ENCODE data around the gene IGSF23. TPM values are rescaled to one million over a fixed set of nuclear protein-coding genes. Genes with fewer than 3 reads are reported as not detected.
A peak's percentile ranks its signal among the peaks of the same experiment; 100 is the strongest.

The IGSF23 gene
- total and polyA plus RNA-seq, 2 of the 13 experiments (the other 11 are each of a cell fraction or from before 2014, with no cell fraction given) = 2.3 to 8.8 TPM

DNA sequence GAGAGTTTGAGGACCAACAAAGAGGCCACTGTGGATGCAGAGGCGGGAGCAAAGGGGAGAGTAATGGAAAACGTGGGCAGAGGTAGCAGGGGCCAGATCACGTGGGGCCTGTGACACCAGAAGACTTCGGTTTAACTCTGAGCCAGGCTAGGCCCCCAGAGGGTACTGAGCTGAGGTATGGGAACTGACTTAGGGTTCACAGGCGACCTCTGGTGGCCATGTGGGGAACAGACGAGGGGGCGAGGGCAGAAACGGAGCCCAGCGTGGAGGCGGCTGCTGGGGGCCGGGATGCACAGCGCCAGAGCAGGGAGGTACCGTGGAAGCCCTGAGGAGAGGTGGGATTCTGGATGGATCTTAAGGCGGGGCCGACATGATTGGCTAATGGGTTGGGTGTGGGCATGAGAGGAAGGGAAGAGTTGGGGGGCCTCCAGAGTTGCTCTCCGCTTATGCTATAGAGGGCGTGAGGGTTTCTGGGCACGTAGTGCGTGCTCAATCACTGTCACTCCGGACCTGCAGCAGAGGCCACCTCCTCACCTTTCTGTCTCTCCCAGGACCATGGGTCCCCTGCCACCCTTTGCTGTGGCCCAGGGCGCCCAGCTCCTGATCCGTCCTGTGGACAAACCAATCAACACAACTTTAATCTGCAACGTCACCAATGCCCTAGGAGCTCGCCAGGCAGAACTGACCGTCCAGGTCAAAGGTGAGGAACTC lies 44.0 kb downstream of the IGSF23 start (continued):
- TF ChIP-seq, protein P1, sequence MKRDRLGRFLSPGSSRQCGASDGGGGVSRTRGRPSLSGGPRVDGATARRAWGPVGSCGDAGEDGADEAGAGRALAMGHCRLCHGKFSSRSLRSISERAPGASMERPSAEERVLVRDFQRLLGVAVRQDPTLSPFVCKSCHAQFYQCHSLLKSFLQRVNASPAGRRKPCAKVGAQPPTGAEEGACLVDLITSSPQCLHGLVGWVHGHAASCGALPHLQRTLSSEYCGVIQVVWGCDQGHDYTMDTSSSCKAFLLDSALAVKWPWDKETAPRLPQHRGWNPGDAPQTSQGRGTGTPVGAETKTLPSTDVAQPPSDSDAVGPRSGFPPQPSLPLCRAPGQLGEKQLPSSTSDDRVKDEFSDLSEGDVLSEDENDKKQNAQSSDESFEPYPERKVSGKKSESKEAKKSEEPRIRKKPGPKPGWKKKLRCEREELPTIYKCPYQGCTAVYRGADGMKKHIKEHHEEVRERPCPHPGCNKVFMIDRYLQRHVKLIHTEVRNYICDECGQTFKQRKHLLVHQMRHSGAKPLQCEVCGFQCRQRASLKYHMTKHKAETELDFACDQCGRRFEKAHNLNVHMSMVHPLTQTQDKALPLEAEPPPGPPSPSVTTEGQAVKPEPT (CRISPR knock-in tag; IDR thresholded peaks at IDR 0.05; ENCODE audit: low read depth) = no peak
- TF ChIP-seq HOXD1 (CRISPR knock-in tag; IDR thresholded peaks at IDR 0.05) (0 out of 2 replicates have a peak, but pooled peaks have one; percentile 21), TAF1 (CRISPR knock-in tag; IDR thresholded peaks at IDR 0.05) (no peak), MTA1 (CRISPR knock-in tag; IDR thresholded peaks at IDR 0.05; ENCODE audit: borderline replicate concordance) (no peak), TSC22D2 (CRISPR knock-in tag; IDR thresholded peaks at IDR 0.05; ENCODE audit: borderline replicate concordance) (no peak), HMG20A (CRISPR knock-in tag; IDR thresholded peaks at IDR 0.05; ENCODE audit: borderline replicate concordance) (no peak), POLR2A (IDR thresholded peaks at IDR 0.05; ENCODE audit: insufficient read depth in 1 of 2, low read depth in 2 of 2, low read length in 2 of 2) (peak; percentile 16 to 32; a peak in 1 of 4 replicates), SALL2 (CRISPR knock-in tag; IDR thresholded peaks at IDR 0.05) (0 out of 2 replicates have a peak, but pooled peaks have one; percentile 36), ZBTB7A (CRISPR knock-in tag; IDR thresholded peaks at IDR 0.05) (no peak), ZNF136 (CRISPR knock-in tag; IDR thresholded peaks at IDR 0.05; ENCODE audit: low read depth) (no peak), ZNF546 (CRISPR knock-in tag; conservative IDR thresholded peaks at IDR 0.05) (no peak), SRF (IDR thresholded peaks at IDR 0.05; ENCODE audit: low read depth, low read length) (no peak), STAG1 (CRISPR knock-in tag; IDR thresholded peaks at IDR 0.05) (peak; percentile 88), RAD51 (IDR thresholded peaks at IDR 0.05; ENCODE audit: borderline replicate concordance) (no peak), ZNF766 (CRISPR knock-in tag; IDR thresholded peaks at IDR 0.05; ENCODE audit: borderline replicate concordance) (no peak), FOSL2 (CRISPR knock-in tag; IDR thresholded peaks at IDR 0.05) (peak; percentile 26; the same call in 1 of the 2 replicates), SNRNP70 (IDR thresholded peaks at IDR 0.05; ENCODE audit: low read depth, low read length) (no peak)
- TF ChIP-seq, protein P2, sequence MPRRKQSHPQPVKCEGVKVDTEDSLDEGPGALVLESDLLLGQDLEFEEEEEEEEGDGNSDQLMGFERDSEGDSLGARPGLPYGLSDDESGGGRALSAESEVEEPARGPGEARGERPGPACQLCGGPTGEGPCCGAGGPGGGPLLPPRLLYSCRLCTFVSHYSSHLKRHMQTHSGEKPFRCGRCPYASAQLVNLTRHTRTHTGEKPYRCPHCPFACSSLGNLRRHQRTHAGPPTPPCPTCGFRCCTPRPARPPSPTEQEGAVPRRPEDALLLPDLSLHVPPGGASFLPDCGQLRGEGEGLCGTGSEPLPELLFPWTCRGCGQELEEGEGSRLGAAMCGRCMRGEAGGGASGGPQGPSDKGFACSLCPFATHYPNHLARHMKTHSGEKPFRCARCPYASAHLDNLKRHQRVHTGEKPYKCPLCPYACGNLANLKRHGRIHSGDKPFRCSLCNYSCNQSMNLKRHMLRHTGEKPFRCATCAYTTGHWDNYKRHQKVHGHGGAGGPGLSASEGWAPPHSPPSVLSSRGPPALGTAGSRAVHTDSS (CRISPR knock-in tag; conservative IDR thresholded peaks at IDR 0.05) = no peak
- TF ChIP-seq, protein P3, sequence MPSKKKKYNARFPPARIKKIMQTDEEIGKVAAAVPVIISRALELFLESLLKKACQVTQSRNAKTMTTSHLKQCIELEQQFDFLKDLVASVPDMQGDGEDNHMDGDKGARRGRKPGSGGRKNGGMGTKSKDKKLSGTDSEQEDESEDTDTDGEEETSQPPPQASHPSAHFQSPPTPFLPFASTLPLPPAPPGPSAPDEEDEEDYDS (CRISPR knock-in tag; IDR thresholded peaks at IDR 0.05) = no peak
- TF ChIP-seq, protein P4, sequence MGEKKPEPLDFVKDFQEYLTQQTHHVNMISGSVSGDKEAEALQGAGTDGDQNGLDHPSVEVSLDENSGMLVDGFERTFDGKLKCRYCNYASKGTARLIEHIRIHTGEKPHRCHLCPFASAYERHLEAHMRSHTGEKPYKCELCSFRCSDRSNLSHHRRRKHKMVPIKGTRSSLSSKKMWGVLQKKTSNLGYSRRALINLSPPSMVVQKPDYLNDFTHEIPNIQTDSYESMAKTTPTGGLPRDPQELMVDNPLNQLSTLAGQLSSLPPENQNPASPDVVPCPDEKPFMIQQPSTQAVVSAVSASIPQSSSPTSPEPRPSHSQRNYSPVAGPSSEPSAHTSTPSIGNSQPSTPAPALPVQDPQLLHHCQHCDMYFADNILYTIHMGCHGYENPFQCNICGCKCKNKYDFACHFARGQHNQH (CRISPR knock-in tag; IDR thresholded peaks at IDR 0.05) = peak; percentile 59; the same call in 1 of the 2 replicates
- TF ChIP-seq, protein P5, sequence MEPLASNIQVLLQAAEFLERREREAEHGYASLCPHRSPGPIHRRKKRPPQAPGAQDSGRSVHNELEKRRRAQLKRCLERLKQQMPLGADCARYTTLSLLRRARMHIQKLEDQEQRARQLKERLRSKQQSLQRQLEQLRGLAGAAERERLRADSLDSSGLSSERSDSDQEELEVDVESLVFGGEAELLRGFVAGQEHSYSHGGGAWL (CRISPR knock-in tag; IDR thresholded peaks at IDR 0.05) = no peak
- TF ChIP-seq, protein P6, sequence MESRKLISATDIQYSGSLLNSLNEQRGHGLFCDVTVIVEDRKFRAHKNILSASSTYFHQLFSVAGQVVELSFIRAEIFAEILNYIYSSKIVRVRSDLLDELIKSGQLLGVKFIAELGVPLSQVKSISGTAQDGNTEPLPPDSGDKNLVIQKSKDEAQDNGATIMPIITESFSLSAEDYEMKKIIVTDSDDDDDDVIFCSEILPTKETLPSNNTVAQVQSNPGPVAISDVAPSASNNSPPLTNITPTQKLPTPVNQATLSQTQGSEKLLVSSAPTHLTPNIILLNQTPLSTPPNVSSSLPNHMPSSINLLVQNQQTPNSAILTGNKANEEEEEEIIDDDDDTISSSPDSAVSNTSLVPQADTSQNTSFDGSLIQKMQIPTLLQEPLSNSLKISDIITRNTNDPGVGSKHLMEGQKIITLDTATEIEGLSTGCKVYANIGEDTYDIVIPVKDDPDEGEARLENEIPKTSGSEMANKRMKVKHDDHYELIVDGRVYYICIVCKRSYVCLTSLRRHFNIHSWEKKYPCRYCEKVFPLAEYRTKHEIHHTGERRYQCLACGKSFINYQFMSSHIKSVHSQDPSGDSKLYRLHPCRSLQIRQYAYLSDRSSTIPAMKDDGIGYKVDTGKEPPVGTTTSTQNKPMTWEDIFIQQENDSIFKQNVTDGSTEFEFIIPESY (CRISPR knock-in tag; IDR thresholded peaks at IDR 0.05) = peak; percentile 84
